NCI-H1417 (cell line): Measurements from ENCODE around the gene BRICD5.

ENCODE experiments used
- DNase-seq, 3 experiments: peaks; one replicate each; lab custom pipeline; 2025; lab: John Stamatoyannopoulos, UW

The BRICD5 gene

GRCh38 chr16:2163211-2163881 is 47.3 kb downstream of the BRICD5 start:
- DNase-seq = no peak

DNA sequence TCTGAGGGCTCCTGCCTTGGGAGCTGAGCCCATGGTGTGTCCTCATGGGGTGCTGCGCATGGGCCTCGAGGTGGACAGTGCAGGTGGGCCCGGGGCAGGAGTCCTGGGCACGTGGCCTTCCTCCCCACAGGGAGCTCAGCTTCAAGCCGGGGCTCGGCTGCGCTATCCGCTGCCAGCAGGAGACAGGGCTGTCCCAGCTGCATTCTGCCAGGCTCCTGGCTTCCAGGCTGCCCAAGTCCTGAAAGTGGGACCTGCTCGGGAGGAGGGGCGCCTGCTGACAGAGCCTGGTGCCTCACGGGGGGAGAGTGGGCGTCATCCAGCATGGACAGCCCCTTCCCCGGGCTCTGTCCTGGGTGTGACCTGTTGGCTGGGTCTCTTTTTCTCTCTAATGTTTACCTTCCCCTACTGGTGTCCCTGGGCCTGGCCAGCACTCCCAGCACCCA is 48.0 kb downstream of the BRICD5 start:
- no peak for DNase-seq

- no peak for DNase-seq
Measured at GRCh38 chr16:2161911-2162310, 48.8 kb downstream of the BRICD5 start.

DNA sequence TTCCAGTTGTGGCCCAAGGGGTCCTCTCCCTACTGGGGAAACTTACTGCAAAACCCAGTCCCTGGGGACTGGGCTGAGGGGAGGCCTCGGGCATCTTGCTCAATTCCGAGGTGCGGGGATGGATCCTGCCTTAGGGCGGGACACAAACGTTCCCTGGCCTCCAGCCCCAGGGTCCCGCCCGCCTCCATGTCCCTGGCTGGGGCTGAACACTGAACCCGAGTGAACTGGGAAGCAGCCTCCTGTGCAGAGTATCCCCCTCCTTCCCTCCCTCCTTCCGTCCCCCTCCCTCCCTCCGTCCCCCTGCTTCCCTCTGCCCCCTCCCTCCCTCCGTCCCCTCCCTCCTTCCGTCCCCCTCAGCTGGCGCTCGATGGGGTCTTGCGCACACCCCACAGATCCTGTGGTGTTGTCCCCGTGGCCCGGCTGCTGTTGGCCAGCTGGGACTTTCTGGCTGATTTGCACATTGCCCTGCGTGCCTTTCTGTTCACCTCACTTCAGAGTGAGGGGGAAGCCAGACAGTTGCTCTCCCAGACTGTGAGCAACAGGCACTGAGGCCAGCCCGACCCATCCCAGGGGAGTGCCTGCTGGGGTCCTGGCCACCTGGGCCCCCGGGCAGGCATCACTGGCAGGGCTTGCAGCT is 49.6 kb downstream of the BRICD5 start:
- DNase-seq = no peak
